MM.1S (cell line): ENCODE measurements around the gene WHRN.
A peak's percentile ranks its signal among the peaks of the same experiment; 100 is the strongest.

ENCODE experiments used
- CTCF ChIP-seq: fragments of 300-600 bp; sonication (generic); IDR thresholded peaks from 2 replicates; pipeline ENCODE4 v1.5.1; 2016; ENCODE audit warnings: antibody characterized with exemption, low read length, mixed read lengths
- EZH2 ChIP-seq: fragments of 300-600 bp; sonication (generic); optimal IDR thresholded peaks from 2 replicates; pipeline ENCODE3; 2017; ENCODE audit warnings: low read depth, mild to moderate bottlenecking, antibody characterized with exemption, low read length, mixed read lengths
- EZH2phosphoT487 ChIP-seq: fragments of 300-600 bp; sonication (generic); IDR thresholded peaks from 2 replicates; pipeline ENCODE4 v1.6.1; 2018; ENCODE audit warnings: antibody characterized with exemption, low read length

GRCh38 chr9:114538241-114538640, 33.0 kb upstream of the WHRN start:
- TF ChIP-seq CTCF, result peak; percentile 61
- no peak for TF ChIP-seq EZH2
- TF ChIP-seq EZH2phosphoT487, result no peak
